ENCODE measurements around the gene ASTN2. TPM values are rescaled to one million over a fixed set of nuclear protein-coding genes. Genes with fewer than 3 reads are reported as not detected.

The ASTN2 gene
- total RNA-seq, 4 donors from 2014 or later = 3.3 to 10.2 (median 6.3) TPM

- H3K4me1 ChIP-seq = no peaks in the 10 kb centered on the region
- TF ChIP-seq POLR2A (IDR thresholded peaks at IDR 0.05) = no peak
- TF ChIP-seq, protein P1, sequence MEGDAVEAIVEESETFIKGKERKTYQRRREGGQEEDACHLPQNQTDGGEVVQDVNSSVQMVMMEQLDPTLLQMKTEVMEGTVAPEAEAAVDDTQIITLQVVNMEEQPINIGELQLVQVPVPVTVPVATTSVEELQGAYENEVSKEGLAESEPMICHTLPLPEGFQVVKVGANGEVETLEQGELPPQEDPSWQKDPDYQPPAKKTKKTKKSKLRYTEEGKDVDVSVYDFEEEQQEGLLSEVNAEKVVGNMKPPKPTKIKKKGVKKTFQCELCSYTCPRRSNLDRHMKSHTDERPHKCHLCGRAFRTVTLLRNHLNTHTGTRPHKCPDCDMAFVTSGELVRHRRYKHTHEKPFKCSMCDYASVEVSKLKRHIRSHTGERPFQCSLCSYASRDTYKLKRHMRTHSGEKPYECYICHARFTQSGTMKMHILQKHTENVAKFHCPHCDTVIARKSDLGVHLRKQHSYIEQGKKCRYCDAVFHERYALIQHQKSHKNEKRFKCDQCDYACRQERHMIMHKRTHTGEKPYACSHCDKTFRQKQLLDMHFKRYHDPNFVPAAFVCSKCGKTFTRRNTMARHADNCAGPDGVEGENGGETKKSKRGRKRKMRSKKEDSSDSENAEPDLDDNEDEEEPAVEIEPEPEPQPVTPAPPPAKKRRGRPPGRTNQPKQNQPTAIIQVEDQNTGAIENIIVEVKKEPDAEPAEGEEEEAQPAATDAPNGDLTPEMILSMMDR (IDR thresholded peaks at IDR 0.05) = no peak
- no peaks in the 10 kb centered on the region for H3K36me3 ChIP-seq
- no peak for DNase-seq
- H3K4me3 ChIP-seq = no peak overlapping the region
- H3K27ac ChIP-seq = no peak overlapping the region
- no peaks in the 10 kb centered on the region for H3K9me3 ChIP-seq
- H3K27me3 ChIP-seq = no peaks in the 10 kb centered on the region
Measured at GRCh38 chr9:116809656-116810055, 605.2 kb downstream of the ASTN2 start.

DNA sequence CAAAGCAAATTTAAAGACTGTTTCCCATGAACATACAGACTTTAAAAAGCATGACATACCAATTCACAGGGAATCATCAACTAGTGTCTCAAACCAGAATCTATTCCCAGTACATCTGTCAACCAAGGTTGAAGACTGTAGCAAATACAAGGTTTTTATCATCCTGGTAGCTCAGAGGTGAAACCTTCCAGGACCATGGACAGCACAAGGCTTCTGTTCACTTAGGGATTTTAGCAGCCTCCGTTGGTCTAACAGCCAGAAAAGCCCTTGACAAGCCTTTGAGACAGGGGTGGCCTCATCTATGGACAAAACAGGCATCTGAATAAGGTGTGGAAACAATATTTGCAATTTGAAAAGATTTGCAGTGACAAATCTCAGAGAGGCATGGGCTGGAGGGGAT is 608.8 kb downstream of the ASTN2 start:
- no peaks in the 10 kb centered on the region for H3K27me3 ChIP-seq
- TF ChIP-seq, protein P1 (IDR thresholded peaks at IDR 0.05) = no peak
- no peak for TF ChIP-seq POLR2A (IDR thresholded peaks at IDR 0.05)
- DNase-seq = no peak
- H3K4me1 ChIP-seq = no peaks in the 10 kb centered on the region
- H3K36me3 ChIP-seq = no peaks in the 10 kb centered on the region
- H3K27ac ChIP-seq = no peak overlapping the region
- no peaks in the 10 kb centered on the region for H3K9me3 ChIP-seq
- no peak overlapping the region for H3K4me3 ChIP-seq

- TF ChIP-seq, protein P1 (IDR thresholded peaks at IDR 0.05) = no peak
- TF ChIP-seq POLR2A (IDR thresholded peaks at IDR 0.05) = no peak
- Histone ChIP-seq H3K4me3 (no peak overlapping the region), H3K4me1 (no peaks in the 10 kb centered on the region)
Measured at GRCh38 chr9:116800885-116801284, 614.0 kb downstream of the ASTN2 start.

DNA sequence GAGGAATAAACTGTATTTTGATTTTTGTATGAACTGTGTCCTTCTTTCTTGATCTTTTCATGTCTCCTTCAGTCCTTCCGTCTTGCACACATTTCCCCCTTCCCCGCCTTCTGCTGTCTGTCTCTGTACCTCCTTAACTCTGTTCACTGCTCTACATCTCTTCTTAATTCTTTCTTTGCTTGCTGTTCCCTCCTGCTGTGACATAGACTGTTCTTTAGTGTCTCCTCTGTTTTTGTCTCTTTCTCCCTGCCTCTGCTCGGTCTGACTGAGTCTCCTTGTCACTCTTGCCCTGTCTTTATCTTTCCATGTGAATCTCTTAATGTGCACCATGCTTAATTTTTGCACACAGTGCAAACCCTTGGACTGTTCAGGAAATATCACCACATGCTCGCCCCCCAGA is 614.8 kb downstream of the ASTN2 start:
- TF ChIP-seq POLR2A (IDR thresholded peaks at IDR 0.05) = no peak
- TF ChIP-seq, protein P1 (IDR thresholded peaks at IDR 0.05) = no peak
- Histone ChIP-seq H3K4me3 (no peak overlapping the region), H3K4me1 (no peaks in the 10 kb centered on the region), H3K36me3 (no peaks in the 10 kb centered on the region), H3K27me3 (no peaks in the 10 kb centered on the region), H3K9me3 (no peaks in the 10 kb centered on the region), H3K27ac (no peak overlapping the region)
- no peak for DNase-seq

More at GRCh38 chr9:116800885-116801284, 614.0 kb downstream of the ASTN2 start:
- Histone ChIP-seq H3K9me3 (no peaks in the 10 kb centered on the region), H3K36me3 (no peaks in the 10 kb centered on the region), H3K27me3 (no peaks in the 10 kb centered on the region), H3K27ac (no peak overlapping the region)
- DNase-seq = no peak

- H3K27ac ChIP-seq = no peak overlapping the region
- TF ChIP-seq POLR2A (IDR thresholded peaks at IDR 0.05) = no peak
- TF ChIP-seq, protein P1 (IDR thresholded peaks at IDR 0.05) = no peak
- no peaks in the 10 kb centered on the region for H3K9me3 ChIP-seq
Measured at GRCh38 chr9:116798521-116798920, 616.3 kb downstream of the ASTN2 start.

GRCh38 chr9:116797276-116797675 is 617.6 kb downstream of the ASTN2 start:
- Histone ChIP-seq H3K4me1 (no peaks in the 10 kb centered on the region), H3K27ac (no peak overlapping the region), H3K9me3 (no peaks in the 10 kb centered on the region), H3K4me3 (no peak overlapping the region), H3K27me3 (no peaks in the 10 kb centered on the region), H3K36me3 (no peaks in the 10 kb centered on the region)
- no peak for DNase-seq
- no peak for TF ChIP-seq POLR2A (IDR thresholded peaks at IDR 0.05)

More at GRCh38 chr9:116798521-116798920, 616.3 kb downstream of the ASTN2 start:
- no peak for DNase-seq
- Histone ChIP-seq H3K4me3 (no peak overlapping the region), H3K4me1 (no peaks in the 10 kb centered on the region), H3K36me3 (no peaks in the 10 kb centered on the region), H3K27me3 (no peaks in the 10 kb centered on the region)

Data from Peyer's patch (tissue), 4 donors.